ENCODE measurements around the gene ADAMTSL4. TPM values are rescaled to one million over a fixed set of nuclear protein-coding genes. Genes with fewer than 3 reads are reported as not detected.

The ADAMTSL4 gene
- total RNA-seq, 1 donor from 2014 or later: 48.2 TPM

DNA sequence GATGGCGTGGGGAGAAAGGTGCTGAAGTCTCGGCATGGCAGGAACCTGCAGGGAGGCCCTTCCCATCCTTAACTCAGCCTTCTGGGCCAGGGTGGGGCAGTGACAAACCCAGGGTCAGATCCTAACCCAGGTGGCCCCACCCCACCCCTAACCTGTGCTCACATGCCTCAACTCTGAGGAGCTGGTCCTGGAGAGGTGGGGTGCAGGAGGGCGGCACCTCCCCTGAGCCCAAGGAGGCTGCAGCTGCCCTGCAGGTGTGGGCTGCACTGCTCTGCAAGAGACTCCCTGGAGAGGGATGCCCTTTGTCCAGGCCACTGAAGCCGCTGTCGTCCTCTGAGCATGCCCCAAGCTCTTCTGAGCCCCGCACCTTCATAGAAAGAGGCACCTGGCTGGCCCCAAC is 15.2 kb upstream of the ADAMTSL4 start:
- DNase-seq (ENCODE audit: low spot score): no peak

DNA sequence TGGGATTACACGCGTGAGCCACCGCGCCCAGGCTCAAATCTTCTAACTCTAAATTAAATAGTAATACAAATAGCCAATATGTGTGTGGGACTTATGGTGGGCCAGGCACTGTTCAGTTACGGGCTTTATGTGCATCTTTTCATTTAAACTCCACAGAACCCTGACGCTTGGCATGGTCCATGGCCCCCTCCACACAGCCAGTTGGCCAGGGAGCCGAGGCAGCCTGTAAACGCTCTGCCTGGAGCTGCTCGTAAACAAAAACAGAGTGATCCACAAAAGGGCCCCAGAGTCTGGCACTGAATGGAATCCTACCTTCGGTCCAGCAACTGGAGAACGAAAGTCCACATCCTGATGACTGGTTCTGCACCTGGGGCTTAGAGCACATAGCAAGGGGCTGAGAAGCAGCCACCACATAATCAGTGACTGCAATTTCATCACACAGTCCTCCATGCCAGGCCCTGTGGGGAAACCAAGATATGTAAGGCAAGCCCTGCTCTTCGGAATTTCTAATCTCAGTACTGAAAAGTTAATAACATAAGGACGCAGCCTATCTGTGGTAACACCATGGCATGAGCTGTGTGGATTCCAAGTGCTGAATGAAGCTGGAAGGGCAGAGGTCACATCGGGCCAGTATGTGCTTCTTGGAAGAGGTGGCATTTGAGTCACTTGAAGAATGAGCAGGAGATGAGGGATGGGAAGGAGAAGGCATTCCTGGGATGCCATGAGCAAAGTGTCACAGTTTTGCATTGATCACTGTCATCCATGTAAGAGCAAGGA is 13.5 kb upstream of the ADAMTSL4 start:
- DNase-seq (ENCODE audit: low spot score): no peak

DNA sequence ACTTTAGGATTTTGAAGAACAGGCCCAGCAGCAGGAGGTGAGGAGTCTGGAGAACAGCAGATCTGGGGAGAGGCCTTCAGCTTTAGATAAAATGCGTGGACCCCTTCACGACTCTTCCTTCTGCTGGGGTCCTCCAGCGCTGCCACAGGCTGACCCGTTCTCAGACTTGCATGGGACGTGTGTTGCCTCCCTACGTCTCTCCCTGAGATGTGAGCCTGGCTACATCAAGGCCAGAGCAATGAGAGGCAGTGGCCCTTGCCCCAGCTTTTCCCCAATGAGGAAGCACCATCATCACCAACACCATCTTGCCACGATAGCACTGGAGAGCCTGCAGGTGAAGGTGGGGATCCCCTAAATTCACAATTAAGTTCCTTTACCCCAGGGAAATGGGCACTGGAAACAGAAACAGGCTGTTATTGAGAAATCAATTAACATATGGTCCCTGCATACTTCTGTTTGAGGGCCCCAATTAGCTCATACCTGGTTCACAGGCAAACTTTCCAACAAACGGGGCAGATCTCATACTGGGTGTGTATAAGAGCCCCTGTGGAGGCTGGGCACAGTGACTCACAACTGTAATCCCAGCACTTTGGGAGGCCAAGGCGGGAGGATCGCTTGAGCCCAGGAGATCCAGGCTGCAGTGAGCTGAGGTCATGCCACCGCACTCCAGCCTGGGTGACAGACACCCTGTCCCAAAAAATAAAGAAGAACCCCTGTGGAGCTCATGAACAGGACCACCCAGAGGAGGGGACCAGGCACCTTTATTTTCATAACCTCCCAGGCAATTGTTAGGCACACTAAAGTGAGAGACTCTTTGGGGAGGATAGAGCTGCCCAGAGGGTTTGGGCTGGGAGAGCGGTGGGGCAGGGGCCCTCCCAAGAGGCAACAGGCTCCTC is 12.1 kb upstream of the ADAMTSL4 start:
- DNase-seq (ENCODE audit: low spot score): no peak

DNA sequence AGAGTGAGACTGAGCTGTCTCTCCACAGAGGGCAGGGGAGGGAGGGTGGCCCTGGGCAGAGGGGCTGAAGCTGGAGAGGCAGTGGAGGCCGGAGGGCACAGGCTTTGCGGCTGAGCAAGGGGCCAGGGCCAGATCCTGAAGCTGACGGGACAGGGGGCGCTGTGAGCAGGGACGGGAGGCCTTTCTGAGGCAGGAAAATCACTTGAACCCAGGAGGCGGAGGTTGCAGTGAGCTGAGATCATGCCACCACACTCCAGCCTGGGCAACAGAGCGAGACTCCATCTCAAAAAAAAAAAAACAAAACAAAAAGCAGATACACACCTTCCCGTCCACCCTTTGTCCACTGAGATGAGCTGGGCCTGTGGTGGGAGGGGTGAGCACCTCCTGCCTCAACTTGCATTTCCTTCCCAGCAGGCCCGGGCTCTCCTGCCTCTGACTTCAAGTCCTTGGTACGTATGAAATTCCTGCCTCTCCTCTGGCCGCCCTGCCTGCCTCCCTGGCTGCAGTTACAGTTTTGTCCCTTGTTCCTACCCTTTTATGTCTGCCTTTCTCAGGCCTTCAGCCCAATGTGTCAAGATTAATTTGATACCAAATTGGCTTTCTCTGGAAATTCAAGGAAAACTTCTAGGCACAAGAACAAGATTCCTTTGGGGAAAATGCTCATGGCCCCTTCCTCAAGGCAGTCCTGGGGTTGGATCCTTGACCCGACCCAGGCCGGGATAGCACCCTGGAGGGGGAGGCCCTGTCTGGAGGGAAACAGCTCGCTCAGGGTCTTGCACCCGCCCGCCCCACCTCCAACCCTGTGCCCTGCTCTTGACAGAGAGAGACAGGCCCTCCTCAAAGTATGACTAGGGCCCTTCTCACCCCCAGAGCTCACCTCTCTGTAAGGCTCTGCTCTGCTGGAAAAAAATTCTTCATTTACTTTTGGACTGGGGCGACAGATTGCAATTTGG is 11.2 kb upstream of the ADAMTSL4 start:
- DNase-seq (ENCODE audit: low spot score): peak; percentile 77

DNA sequence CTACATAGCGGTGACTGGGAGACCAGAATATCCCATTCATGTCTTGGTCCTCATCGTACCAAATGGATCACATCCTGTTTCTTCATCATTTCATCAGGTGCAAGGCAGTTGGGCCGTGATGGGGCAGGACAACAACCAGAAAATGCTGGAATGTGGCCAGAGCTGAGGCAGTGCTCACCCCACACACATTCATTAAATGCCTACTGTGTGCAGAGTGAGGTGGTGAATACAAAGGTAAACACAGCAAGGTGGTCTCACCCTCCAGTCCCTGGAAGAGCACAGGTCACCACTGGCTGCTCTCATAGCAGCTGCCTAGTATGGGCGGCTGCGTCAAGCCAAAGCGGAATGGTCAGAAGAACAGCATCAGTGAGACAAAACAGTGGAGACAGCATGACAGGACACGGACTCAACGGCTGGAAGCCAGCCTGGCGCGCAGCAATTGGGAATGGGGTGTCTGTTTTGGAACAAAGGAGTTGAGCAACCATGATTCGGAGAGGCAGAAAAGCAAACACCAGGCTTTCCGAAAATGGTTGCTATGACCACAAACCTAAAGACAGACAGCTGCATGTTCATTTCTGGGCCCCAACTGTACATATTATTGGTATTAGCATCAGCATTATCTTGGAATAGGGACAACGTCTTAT is 5.6 kb upstream of the ADAMTSL4 start:
- no peak for DNase-seq (ENCODE audit: low spot score)

DNA sequence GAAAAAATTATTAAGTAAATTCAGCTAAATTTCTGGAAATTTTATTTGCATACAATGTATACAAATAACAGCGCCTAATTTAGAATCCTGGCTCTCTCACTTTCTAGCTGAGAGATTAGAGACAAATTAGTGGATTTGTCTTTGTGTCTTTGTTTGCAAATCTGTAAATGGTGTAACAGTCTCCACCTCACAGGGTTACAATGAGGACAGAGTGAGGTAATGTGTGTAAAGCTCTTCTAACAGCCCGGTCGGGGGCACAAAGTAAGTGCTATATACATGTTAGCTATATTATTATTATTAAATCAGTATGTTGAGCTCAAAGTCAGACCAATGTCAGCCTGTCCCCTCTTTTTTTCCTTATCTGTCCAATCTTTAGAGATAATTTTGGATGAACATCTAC is 5.0 kb upstream of the ADAMTSL4 start:
- no peak for DNase-seq (ENCODE audit: low spot score)

DNA sequence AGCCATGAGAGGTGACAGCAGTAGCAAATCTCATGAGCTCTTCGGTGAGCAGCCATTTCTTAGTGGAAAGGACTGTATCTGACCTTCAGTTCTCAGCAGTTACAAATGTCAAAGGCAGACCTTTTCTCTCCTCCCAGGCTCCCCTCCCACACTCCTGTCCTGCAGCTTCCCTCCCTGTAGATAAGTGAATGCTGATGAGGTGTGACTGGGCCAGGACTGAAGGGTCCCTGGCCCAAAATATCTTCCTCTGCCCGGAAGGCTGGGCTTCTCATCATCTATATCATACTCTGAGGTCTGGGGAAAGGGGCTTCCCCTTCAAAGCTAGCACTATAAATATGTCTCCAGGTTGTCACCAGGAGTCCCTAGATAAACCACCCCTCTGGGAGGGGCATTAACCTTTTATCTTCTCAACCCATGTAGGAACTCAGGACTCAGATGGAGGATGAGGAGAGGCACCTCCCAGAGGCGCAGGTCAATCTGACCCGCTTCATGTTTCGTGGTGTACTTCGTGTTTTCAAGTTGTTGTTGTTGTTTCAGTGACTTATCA is 3.6 kb upstream of the ADAMTSL4 start:
- DNase-seq (ENCODE audit: low spot score): no peak

DNA sequence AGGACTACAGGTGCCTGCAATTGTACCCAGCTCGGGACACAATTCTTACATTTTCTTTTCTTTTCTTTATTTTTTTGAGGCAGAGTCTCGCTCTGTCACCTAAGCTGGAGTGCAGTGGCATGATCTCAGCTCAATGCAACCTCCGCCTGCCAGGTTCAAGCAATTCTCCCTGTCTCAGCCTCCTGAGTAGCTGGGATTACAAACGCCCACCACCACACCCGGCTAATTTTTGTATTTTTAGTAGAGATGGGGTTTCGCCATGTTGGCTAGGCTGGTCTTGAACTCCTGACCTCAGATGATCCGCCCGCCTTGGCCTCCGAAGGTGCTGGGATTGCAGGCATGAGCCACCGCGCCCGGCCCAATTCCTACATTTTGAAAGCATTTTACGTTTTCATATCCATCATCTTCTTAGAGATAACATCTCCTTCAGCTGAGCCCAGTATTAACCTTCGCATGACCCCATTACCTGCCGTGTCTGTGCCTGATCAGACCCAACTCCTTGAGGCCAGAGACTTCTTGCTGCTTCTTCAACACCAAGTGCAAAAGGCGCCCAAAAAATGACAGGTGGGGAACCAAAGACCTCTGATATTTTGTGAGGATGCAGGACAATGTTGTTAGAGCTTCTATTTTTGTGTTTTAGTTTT is 2.8 kb upstream of the ADAMTSL4 start:
- DNase-seq (ENCODE audit: low spot score): no peak

DNA sequence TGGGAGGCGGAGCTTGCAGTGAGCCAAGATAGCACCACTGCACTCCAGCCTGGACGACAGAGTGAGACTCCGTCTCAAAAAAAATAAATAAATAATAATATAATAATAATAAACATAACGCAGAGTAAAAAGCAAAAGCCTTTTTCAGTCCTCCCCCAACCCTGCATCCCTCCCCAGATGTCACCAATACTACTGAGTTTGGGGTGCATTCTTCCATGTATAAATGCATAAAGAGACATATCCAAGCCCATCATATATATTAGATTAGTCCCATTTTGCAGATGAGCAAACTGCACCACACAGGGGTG is 930 bp upstream of the ADAMTSL4 start:
- DNase-seq (ENCODE audit: low spot score): no peak

DNA sequence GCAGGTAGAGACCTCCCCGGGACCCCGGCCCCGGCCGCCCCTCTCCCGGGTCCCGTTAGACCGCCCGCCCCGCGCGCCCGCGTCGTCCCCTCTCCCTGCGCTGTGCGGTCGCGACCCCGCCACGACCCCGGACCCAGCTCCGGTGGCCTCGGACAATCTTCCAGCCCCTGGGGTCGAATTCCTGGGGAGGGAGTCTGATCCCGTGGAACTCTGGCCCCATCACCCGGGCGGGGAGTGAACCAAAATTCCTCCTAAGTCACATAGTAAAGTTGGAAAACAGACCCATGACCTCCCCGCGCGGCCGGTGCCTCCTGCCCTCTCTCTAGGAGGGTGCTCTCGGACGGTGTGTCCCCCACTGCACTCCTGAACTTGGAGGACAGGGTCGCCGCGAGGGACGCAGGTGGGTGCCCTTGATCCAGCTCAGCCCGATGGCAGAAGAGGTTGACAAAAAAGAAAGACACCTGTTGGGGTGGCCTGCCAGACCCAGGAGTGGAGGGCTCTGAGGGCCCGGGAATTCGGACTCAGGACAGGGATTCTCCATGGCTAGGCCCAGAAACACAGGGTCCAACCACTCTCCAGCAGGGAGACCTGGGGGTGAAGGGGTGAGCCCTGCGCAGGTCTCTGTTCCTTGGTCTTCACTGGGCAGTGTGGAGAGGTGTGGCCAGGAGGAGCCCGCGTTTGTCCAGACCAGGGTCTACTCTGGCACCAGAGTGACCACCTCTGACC is 451 bp downstream of the ADAMTSL4 start:
- DNase-seq (ENCODE audit: low spot score): no peak

DNA sequence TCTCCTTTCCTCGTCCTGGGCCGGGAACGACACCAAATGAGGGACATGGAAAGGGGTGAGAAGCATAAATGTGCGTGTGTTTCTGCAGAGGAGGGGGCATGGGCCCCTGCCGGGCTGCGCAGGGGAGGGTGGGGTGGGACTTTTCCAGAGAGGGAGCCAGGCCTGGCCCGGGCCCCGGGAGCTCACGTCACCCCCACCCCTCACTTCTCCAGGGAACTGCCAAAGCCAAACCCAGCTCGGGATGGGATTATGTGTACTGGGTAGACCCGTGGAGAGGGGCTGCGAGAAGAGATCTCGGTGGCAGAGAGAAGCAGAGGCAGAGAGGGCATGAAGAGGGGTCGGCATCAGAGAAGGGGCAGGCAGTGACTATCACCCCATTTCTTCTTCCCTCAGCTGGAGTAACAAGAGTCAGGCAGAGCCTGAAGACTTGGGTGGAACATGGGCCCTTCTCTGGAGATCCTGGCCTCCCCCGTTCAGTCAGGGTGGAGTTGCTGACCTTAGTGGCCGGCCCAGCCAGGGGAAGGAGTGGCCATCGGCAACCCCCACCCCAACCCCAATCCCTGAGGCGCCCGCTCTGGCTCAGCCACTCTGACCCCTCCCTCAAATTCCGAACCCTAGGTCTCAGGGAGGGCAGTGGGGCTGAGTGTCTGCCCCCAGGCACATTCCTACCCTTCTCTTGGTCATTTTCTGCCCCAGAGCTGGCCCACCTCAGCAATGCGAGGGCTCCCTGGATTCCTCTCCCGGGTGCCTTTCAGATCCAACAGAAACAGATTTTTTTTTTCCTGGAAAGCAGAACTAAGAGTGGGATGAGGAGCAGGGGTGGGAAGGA is 1.2 kb downstream of the ADAMTSL4 start:
- DNase-seq (ENCODE audit: low spot score): no peak

DNA sequence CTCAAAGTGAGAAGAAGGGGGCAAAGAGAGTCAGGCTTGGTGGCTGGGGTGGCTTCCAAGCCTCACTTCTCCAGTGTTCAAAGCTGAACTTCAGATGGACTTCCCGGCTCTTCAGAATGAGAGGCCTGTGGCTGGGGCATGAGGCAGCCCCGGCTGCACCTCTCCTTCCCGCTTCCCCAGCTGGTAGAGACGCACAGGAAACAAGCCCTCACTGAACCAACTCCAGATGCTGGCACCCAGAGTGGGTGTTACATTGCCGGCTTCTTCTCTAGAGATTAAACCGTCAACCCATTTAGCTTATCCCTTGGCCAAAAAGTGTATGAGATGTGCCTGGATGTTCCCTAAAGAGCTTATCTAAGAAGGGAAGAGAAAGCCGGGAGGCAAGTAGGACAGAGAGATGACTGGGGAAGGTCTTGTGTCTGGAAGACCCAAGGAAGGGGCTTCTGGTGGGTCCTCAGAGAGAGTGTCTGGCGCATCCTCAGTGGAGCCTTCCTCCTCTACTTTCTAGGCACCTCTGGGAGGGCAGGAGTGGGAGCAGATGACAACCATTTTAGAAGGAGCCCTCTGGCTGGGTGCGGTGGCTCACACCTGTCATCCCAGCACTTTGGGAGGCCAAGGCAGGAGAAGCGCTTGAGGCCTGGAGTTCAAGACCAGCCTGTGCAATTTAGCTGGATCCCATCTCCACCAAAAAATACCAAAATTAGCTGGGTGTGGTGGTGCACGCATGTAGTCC is 2.0 kb downstream of the ADAMTSL4 start:
- DNase-seq (ENCODE audit: low spot score): no peak

DNA sequence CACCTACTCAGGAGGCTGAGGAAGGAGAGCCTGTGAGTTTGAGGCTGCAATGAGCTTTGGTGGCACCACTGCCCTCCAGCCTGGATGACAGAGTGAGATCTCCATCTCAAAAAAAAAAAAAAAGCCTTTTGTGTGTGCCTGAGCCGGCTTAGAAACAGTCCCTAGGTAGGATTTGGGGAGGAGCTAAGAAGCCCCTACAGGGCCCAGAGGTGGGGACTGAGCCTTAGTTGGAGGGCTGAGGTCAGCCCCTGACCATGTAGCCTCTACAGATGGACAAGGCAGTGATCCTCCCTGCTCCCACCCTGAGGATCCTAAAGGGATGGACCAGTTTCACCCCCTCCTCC is 2.5 kb downstream of the ADAMTSL4 start:
- DNase-seq (ENCODE audit: low spot score): no peak

DNA sequence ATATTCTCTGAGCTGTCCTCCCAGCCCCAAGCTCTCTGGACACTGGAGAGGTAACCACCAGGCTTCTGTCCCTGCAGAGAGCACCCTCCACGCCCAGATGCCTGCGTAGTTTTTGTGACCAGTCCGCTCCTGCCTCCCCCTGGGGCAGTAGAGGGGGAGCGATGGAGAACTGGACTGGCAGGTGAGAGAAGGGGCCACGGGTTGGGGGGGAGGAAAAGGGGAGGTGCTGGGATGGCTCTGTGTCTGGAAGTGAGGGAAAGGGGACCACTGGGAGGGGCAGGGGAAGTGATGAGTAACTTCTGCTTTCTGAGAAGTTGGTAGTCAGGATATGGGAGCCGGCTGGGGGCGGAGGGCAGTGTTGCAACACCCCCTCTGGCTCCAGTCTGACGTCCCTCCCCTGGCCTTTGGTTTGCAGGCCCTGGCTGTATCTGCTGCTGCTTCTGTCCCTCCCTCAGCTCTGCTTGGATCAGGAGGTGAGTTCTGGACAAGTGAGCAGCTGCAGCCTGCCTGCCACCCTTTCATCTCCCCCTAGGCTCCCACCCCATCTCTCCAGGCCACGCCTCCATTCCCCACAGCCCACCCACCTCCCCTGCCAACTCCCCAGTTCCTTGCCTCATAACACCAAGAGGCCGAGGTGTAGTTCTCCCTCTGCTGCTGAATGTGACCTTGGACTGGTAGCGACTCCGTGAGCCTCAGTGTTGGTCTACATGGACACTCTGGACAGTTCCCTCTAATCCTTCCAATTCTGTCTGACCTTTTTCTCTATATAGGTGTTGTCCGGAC is 3.1 kb downstream of the ADAMTSL4 start:
- DNase-seq (ENCODE audit: low spot score): peak; percentile 91

DNA sequence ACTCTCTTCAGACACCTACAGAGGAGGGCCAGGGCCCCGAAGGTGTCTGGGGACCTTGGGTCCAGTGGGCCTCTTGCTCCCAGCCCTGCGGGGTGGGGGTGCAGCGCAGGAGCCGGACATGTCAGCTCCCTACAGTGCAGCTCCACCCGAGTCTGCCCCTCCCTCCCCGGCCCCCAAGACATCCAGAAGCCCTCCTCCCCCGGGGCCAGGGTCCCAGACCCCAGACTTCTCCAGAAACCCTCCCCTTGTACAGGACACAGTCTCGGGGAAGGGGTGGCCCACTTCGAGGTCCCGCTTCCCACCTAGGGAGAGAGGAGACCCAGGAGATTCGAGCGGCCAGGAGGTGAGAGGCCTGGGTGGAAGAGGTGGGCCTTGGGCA is 3.7 kb downstream of the ADAMTSL4 start:
- no peak for DNase-seq (ENCODE audit: low spot score)

DNA sequence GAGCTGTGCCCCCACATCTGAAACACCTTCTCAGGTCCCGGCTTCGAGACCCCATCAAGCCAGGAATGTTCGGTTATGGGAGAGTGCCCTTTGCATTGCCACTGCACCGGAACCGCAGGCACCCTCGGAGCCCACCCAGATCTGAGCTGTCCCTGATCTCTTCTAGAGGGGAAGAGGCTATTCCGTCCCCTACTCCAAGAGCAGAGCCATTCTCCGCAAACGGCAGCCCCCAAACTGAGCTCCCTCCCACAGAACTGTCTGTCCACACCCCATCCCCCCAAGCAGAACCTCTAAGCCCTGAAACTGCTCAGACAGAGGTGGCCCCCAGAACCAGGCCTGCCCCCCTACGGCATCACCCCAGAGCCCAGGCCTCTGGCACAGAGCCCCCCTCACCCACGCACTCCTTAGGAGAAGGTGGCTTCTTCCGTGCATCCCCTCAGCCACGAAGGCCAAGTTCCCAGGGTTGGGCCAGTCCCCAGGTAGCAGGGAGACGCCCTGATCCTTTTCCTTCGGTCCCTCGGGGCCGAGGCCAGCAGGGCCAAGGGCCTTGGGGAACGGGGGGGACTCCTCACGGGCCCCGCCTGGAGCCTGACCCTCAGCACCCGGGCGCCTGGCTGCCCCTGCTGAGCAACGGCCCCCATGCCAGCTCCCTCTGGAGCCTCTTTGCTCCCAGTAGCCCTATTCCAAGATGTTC is 4.3 kb downstream of the ADAMTSL4 start:
- no peak for DNase-seq (ENCODE audit: low spot score)

DNA sequence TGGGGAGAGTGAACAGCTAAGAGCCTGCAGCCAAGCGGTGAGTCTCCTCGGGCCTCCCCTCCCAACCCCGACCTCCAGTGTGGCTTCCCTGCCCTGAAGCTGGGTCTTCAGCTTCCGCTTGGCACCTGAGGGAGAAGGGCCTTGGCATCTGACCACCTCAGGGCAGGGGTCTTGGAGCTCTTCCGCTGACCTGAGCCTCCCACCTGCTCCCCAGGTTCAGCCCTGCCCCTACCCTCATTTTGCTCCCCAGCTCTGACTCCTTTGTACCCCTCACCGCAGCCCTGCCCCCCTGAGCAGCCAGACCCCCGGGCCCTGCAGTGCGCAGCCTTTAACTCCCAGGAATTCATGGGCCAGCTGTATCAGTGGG is 4.9 kb downstream of the ADAMTSL4 start:
- no peak for DNase-seq (ENCODE audit: low spot score)

All from ureter (tissue), 1 donor.